A204.1 (cell line): ENCODE measurements around the gene NKIRAS2.

Experiments
- FAIRE-seq: peaks from 2 replicates; lab custom pipeline; 2012; peaks lifted over from hg19 to GRCh38; lab: Jason Lieb, UNC

The NKIRAS2 gene

GRCh38 chr17:42019509-42020404 is at the start of gene NKIRAS2:
NKIRAS2 (plus strand) TSS chr17:42020090; CDS start chr17:42021578, 1,488 bp downstream.
- no peak for FAIRE-seq

DNA sequence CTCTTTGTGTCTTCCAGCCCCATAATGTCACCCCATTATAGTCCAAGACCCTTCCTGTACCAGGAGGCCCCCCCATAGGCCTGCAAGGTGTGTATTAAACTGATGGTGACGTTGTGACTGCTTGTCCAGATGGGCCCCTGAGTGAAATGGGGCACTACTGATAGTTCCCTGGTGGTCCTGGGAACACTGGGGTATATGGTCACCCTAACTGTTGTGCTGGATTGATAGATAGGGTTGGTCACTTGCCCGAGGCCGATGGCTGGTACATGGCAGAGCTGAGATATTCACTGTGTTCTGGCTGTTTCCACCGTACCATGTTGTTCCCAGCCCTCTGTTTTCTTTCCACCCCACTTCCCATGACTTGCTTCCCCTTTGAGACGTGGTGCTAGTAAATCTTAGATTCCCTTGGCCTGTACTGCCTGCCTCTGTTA is 49.0 kb upstream of the NKIRAS2 start:
- no peak for FAIRE-seq

GRCh38 chr17:41971721-41972523 is 48.0 kb upstream of the NKIRAS2 start:
- no peak for FAIRE-seq

DNA sequence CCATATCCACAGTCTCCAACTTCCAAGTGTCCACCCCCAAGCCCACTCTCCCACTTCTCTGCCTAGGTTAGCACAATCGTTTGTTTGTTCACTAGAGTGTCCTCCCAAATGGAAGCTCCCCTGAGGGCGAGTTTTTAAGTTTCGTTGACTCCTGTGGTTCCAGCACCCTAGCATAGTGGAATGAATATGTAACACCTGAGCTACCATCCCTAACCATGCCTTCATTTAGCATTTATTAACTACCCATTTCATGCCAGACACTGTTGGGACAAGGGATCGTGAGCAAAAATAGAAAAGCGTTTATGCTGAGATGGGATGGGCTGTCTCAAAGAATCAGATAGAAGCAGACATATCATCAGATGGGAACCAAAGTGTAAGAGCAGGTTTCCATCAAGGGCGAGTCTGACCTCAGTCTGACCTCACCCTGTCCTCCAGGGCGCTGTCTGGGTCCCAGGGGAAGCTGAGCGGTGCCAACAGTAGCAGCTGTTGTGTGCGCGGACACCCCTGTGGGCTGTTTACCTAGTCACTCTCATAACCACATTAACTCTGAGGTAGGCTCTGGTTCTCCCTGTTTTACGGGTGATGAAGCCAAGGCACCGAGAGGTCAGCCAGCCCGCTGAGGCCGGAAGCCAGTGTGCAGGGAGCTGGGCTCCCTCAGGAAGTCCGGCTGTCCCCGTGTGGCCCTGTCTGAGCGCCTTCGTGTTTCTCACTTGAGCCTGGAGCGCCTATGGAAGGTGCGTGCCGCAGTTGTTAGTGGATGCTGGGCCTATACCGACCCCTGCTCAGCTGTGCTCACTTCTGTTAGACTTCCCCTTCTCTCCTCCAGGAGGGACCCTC is 47.1 kb upstream of the NKIRAS2 start:
- FAIRE-seq = no peak

- FAIRE-seq = no peak
Observed at GRCh38 chr17:41973408-41973811, 46.5 kb upstream of the NKIRAS2 start.

DNA sequence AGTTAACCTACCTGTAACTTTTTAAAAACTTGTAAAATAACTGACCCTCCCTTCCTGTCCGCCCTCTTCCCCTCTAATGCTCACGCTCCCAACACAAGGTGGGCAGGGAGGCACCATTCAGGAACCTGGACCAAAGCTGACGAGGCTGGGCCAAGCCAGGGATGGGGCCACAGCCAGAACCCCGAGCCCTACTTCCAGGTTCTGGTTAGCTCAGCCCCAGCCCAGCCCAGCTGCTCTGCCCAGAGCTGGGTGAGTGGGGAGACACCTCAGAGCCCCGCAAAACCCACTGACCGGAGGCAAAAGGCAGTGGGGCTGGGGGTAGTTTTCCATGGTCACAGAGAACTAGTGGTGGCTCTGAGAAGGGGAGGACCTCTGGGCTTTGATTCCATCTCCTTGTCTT is 45.9 kb upstream of the NKIRAS2 start:
- FAIRE-seq = no peak

DNA sequence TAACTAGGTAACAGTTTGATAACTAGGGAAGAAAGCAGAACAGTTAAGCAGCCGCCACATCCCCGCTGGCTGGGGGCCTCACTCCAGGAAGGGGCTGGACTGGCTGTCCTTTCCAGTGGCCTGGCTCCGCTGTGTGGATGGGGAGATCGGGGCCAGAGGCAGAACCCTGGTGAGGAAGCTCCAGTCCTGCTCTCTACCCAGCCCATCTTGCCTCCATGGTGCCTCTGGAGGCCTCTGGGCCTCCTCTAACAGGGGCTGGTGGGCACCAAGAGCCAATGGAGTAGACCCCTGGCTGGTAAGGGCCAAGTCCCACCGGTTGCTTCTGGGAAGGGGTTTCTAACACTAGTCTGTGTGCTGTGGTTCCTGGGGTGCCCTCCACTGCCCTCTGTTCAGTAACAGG is 45.2 kb upstream of the NKIRAS2 start:
- no peak for FAIRE-seq

DNA sequence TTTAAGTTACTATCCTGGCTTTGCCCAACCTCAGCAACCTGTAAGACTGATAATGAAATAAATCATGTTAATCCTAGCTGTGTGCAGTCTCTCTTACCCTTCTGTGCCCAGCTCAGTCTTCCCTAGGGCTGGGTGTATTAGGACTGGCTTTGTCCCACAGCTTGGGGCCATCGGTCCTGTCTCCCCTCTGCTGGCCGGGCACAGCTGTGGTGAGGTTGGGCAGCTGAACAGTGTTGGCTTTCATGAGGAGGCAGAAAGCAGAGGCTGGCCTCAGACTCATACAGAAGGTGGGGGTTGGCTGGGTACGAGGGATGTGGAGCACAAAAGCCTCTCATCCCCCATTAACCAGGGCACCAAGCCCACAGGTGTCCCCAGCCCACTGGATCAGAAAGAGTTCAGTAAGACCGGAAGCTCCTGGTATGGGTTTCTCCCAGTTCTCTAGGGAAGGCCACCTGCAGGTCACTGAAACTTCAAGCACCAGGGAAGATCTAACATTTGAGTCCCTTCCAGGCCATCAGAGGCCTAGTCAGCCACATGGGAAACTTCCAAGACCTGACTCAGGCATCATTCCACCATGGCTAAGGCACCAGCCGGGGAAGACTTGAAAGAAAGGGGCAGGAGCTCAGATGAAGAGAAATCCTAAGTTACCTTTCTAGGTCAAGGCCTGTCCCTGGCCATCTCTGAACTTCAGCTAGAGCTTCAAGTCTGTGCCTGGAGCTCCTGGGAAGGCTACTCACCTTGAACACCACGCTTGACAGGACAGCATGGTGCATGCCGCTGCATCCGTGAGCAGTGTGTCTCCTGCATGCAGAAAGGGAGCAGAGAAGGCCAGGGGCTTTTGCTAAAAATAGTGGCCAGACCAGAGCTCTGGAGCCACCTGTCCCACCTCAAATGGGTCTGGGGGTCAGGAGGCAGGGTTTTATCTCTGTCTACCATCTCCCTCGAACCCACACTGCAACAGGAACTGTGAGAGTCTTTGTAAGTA is 44.5 kb upstream of the NKIRAS2 start:
- FAIRE-seq = no peak

GRCh38 chr17:41976142-41976768 is 43.6 kb upstream of the NKIRAS2 start:
- no peak for FAIRE-seq

DNA sequence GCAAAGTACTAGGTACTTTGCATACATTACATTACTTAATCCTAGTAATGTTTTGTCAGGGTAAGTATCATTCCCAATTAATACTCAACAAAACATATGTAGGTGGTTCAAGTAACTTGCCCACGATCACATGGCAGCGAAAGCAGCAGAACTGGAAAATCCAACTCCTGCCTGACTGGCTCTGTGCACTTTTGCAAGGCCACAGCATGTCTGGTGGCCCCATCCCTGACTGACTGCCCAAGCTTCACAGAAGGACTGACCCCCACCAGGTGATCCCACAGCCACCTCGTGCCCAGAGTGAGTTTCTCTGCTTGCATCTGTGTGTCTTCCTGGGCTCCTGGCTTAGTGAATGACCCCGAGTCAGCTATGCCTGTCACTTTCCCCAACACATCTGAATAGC is 41.9 kb upstream of the NKIRAS2 start:
- no peak for FAIRE-seq

- no peak for FAIRE-seq
Observed at GRCh38 chr17:41982026-41982760, 37.7 kb upstream of the NKIRAS2 start.

DNA sequence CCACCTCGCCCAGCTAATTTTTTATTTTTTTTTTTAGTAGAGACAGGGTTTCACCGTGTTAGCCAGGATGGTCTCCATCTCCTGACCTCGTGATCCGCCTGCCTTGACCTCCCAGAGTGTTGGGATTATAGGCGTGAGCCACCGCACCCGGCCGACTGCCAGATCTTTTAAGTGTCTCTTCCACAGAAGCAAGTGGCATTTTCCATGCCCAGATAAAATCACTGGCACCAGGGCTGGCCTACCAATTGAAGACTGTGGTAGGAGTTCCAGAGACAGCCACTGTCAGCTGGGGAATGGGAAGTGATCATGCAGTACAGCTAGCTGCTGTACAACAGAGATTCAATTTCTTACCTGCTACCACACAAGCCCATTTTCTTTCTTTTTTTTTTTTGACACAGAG is 35.4 kb upstream of the NKIRAS2 start:
- no peak for FAIRE-seq

DNA sequence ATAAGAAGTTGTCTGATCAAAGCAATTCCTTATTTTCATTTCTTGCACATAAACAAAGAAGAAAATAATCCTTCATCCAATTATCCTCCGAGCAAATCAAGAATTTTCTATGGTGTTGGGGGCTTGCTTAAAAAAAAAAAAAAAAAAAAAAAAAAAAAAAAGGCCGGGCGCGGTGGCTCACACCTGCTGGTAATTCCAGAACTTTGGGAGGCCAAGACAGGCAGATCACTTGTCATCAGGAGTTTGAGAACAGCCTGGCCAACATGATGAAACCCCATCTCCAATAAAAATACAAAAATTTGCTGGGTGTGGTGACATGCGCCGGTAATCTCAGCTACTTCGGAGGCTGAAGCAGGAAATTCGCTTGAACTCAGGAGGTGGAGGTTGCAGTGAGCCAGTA is 34.0 kb upstream of the NKIRAS2 start:
- no peak for FAIRE-seq

DNA sequence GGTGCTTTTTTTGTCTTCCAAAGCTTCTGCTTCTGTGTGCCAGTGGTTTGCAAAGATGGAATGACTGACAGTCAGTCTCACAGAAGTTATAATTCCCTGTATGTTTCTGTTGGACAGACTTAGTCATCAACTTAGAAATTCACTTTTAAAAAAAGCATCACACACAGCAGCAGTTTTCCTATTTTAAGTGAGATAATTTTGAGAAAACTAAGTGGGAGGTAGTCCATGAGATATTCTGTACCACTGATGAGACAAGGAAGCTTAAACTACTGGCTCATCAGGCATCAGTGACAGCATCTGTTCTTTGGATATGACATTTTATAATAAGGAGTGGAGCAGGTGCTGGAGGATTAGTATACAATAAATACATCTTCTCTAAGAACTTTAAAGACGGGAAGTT is 33.3 kb upstream of the NKIRAS2 start:
- FAIRE-seq = no peak

GRCh38 chr17:41987642-41988041 is 32.2 kb upstream of the NKIRAS2 start:
- FAIRE-seq = no peak

DNA sequence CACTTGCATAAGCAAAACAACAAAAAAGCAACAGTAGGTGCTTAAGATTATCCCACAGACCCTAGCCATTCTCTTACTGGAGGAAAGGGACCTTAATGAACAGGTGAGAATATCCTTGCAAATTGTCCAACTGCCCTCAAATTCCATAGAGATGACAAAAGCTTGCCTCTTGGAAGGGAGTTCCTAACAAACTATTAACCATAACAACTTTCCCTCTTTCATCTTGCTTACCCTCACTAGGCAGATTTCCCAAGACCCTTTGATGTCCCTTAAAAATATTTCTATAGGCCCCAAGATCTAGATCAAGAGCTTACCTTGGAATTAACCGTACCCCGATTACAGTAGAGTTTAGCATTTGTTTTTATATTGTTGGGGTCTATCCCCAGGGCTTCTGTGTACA is 31.5 kb upstream of the NKIRAS2 start:
- FAIRE-seq = no peak

DNA sequence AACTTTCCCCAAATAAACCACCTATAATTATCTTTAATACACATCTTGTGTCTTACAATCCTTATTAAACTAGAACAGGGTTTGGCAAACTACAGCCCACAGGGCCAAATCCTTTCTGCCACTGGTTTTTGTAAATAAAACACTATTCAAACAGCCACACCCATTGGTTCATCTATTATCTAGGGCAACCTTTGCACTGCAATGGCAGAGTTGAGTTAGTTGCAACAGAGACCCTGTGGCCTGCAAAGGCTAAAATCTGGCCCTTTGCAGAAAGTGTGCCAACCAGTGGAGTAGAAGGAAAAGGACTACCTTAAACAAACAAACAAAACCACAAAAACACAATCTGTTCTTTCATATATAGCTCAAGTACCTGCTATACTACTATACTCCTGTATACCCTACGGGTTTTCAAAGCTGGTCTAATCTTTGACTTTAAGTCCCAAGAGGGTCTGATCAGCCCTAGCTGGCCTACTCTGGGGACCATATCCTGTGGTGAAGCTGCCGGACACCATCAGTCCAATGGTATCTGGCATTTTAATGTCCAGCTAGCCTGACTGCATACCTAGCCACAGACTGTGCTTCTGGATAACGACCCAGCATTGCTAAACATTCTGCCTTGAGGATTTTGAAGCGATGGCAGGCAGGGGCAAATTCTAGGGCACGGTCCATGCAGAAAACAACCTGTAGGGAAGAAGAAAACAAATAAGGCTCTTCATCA is 30.0 kb upstream of the NKIRAS2 start:
- FAIRE-seq = no peak

DNA sequence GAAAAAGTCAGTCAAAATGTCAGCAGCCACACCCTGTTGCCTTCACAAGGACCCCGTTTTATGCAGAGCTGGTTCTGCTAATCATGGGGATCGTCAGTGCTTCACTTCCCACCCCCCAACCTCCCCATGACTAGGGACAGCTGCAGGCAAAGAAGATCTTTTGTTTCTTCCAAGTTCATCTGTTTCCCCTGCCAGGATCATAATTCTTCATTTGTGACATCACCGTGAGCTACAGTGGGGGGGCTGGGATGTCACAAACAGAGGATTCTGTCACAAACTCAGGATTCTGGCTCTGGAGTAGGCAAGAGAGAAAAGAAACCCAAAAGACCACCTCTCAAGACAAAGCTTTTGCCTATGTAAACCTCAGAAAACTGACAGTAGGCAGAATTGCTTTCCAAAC is 27.3 kb upstream of the NKIRAS2 start:
- no peak for FAIRE-seq

- no peak for FAIRE-seq
Observed at GRCh38 chr17:41996855-41997164, 23.1 kb upstream of the NKIRAS2 start.

GRCh38 chr17:41998497-41998896 is 21.4 kb upstream of the NKIRAS2 start:
- FAIRE-seq = no peak
